ENCODE results near the gene UNC93B1.
"Not testable (repeated sequence)": the region's sequence is repeated elsewhere in the genome, so short reads cannot be mapped to it uniquely, and the experiment has no call there.

DNA sequence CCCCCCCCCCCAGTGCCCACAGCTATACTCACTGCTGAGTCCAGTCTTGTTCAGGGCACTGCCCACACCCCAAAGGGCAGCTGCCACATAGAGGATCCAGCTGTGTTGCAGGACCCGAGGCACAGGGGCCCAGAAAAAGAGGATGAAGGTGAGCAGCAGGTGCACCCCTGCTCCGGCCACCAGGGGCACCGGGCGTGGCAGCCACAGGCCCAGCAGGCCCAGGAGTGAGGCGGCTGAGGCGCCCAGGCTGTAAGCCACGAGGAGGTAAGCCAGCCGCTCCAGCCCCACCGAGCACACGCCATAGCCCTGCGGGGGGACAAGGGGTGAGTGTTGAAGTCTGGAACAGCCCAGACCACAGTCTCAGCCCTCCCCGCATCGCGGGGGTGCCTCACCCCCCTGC lies 8.3 kb downstream of the UNC93B1 start:
- not testable (repeated sequence) for TF ChIP-seq POLR2A (IDR thresholded peaks at IDR 0.05; ENCODE audit: low read length); GATA1 (IDR thresholded peaks at IDR 0.05; ENCODE audit: low read depth, low read length)

Measured in erythroblast (primary cell).